AG09309 (cell line): ENCODE measurements around the gene SEMA6C.
A peak's percentile ranks its signal among the peaks of the same experiment; 100 is the strongest.

ENCODE experiments used
- DNase-seq: peaks from one replicate; pipeline ENCODE4 v3.0.0-alpha.2; 2010; ENCODE audit warnings: low read depth
- H3K4me3 ChIP-seq: 2 replicates; pipeline ENCODE4 v1.5.1; 2011; ENCODE audit warnings: mild to moderate bottlenecking, low read depth, low read length, moderate library complexity; ENCODE audit not compliant: control insufficient read depth
- CTCF ChIP-seq: IDR thresholded peaks from 2 replicates; pipeline ENCODE4 v1.5.1; 2011; ENCODE audit warnings: mild to moderate bottlenecking, low read depth, low read length, inconsistent platforms; ENCODE audit not compliant: insufficient read depth, control insufficient read depth; ENCODE audit errors: missing control alignments

Gene SEMA6C

GRCh38 chr1:151187205-151187604 lies 40.8 kb upstream of the SEMA6C start:
- no peak for DNase-seq
- TF ChIP-seq CTCF = no peak
- no peak overlapping the region for H3K4me3 ChIP-seq

- TF ChIP-seq CTCF = no peak
- no peak overlapping the region for H3K4me3 ChIP-seq
- DNase-seq = no peak
Measured at GRCh38 chr1:151184211-151184610, 37.8 kb upstream of the SEMA6C start.

GRCh38 chr1:151176514-151177045 lies 30.1 kb upstream of the SEMA6C start:
- H3K4me3 ChIP-seq = no peak overlapping the region
- no peak for TF ChIP-seq CTCF
- no peak for DNase-seq

- no peak within 1 kb of the TSS for H3K4me3 ChIP-seq
- DNase-seq = no peak
- TF ChIP-seq CTCF = peak; percentile 58
Measured at GRCh38 chr1:151175863-151176262, 29.4 kb upstream of the SEMA6C start, which contains the start of gene TMOD4. TMOD4 (minus strand) TSS chr1:151175981; CDS start chr1:151174875, 1,106 bp downstream.

- TF ChIP-seq CTCF = no peak
- no peak for DNase-seq
- H3K4me3 ChIP-seq = no peak overlapping the region
Measured at GRCh38 chr1:151175041-151175741, 28.8 kb upstream of the SEMA6C start.

- H3K4me3 ChIP-seq = no peak overlapping the region
- TF ChIP-seq CTCF = no peak
- no peak for DNase-seq
Measured at GRCh38 chr1:151171190-151171589, 24.8 kb upstream of the SEMA6C start.
